ENCODE measurements around the gene ZNF546.

Gene ZNF546

GRCh38 chr19:40055832-40056504 is 59.1 kb downstream of the ZNF546 start, which contains the start of gene ZNF780B:
Gene ZNF780B, minus strand, starts transcription at chr19:40056231. Its CDS starts 5,899 bp downstream, at chr19:40050332.
- peak; percentile 64 for DNase-seq (ENCODE audit: low spot score)

- no peak for DNase-seq (ENCODE audit: low spot score)
Observed at GRCh38 chr19:40056505-40056904, 59.6 kb downstream of the ZNF546 start.

- DNase-seq (ENCODE audit: low spot score) = no peak
Observed at GRCh38 chr19:40057166-40057565, 60.3 kb downstream of the ZNF546 start.

- DNase-seq (ENCODE audit: low spot score) = no peak
Observed at GRCh38 chr19:40059624-40060023, 62.8 kb downstream of the ZNF546 start.

GRCh38 chr19:40070058-40070457 is 73.2 kb downstream of the ZNF546 start:
- no peak for DNase-seq (ENCODE audit: low spot score)
